Thyroid gland (tissue), 4 donors: ENCODE measurements around the gene TMEM239.

Experiments
- POLR2A ChIP-seq, 2 donors: fragments of 450-650 bp; IDR thresholded peaks; one replicate each; pipeline ENCODE4 v1.6.1; 2017; ENCODE audit warnings: antibody characterized with exemption in 2 of 2, mild to moderate bottlenecking in 2 of 2, moderate library complexity in 1 of 2
- TF ChIP-seq, protein P1 (sequence below), 6 experiments: fragments of 200-600 bp in 3 of 6; fragments of 450-650 bp in 3 of 6; sonication (generic) in 3 of 6; IDR thresholded peaks; one replicate each; pipeline ENCODE4 v1.5.1; 2016 to 2019; ENCODE audit warnings: antibody characterized with exemption in 6 of 6, mild to moderate bottlenecking in 2 of 6, inconsistent platforms in 1 of 6, moderate library complexity in 1 of 6

GRCh38 chr20:2809690-2810089 lies 6.5 kb upstream of the TMEM239 start:
- TF ChIP-seq, protein P1, sequence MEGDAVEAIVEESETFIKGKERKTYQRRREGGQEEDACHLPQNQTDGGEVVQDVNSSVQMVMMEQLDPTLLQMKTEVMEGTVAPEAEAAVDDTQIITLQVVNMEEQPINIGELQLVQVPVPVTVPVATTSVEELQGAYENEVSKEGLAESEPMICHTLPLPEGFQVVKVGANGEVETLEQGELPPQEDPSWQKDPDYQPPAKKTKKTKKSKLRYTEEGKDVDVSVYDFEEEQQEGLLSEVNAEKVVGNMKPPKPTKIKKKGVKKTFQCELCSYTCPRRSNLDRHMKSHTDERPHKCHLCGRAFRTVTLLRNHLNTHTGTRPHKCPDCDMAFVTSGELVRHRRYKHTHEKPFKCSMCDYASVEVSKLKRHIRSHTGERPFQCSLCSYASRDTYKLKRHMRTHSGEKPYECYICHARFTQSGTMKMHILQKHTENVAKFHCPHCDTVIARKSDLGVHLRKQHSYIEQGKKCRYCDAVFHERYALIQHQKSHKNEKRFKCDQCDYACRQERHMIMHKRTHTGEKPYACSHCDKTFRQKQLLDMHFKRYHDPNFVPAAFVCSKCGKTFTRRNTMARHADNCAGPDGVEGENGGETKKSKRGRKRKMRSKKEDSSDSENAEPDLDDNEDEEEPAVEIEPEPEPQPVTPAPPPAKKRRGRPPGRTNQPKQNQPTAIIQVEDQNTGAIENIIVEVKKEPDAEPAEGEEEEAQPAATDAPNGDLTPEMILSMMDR (IDR thresholded peaks at IDR 0.05), result no peak
- TF ChIP-seq POLR2A (IDR thresholded peaks at IDR 0.05), result no peak
